ENCODE results near the gene MPO.

The MPO gene

DNA sequence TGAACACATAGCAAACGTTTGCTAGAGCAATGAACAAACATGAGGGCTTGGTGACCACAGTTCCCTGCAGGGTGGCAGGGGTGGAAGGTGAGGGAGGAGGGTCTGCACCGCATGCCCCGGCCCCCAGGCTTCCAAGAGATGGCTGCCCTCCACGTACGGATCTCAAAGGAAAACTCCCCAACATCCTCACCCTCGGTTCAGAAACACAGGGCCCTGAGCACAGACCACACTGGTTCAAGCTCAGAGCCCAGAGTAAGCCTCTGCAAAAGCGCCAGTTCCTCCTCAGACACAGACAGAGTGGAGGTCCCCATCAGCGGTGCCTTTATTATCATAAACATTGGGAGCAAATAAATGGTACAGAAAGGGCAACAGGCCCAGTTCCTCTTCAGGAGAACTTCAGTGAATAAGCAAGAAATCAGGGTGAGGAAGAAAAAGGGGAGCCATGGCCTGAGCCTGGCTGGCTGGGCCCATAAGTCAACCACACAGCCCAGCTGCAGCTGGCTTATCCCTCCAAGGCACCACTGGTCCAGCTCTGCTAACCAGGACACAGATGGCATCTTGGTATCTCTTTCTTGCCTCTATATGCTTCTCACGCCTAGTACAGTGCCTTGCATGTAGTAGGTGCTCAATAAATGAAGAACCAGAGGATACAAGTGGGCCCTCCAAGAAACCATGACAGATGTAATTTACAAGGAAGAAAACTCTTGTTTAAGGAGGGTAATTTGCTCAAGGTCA, 11.0 kb downstream of the MPO start:
- peaks cover 0 to 40% (median 2%) of the 10 kb centered on the region in 3 experiments for H3K27me3 ChIP-seq (ENCODE audit: control insufficient read depth in 3 of 3, insufficient read depth in 3 of 3, low read depth in 1 of 3, low read length in 3 of 3)
- H3K36me3 ChIP-seq (replicated peaks in 1 of 2; ENCODE audit: control insufficient read depth in 2 of 2, insufficient read depth in 2 of 2, low read length in 2 of 2) = no peaks in the 10 kb centered on the region
- H4K8ac ChIP-seq (ENCODE audit: low read depth, low read length) = no peak overlapping the region
- no peak overlapping the region for H2AFZ ChIP-seq (ENCODE audit: low read length)
- no peak overlapping the region for H3K14ac ChIP-seq (ENCODE audit: low read length)
- no peak overlapping the region for H2BK120ac ChIP-seq (ENCODE audit: low read depth, low read length)
- H2BK12ac ChIP-seq (ENCODE audit: low read length) = no peak overlapping the region
- peak overlapping the region; percentile 1 for H3K9ac ChIP-seq (ENCODE audit: low read depth, low read length, poor library complexity)
- no peak overlapping the region for H3K23ac ChIP-seq (ENCODE audit: low read depth, low read length, poor library complexity)
- no CpG with 5 or more reads among the region's 9 CpGs for WGBS, 2 donors (ENCODE audit: extremely low coverage in 2 of 2, insufficient read length in 2 of 2, insufficient replicate concordance in 1 of 2)
- no peaks in the 10 kb centered on the region for H3K9me3 ChIP-seq (replicated peaks in 1 of 2; ENCODE audit: control insufficient read depth in 2 of 2, insufficient read depth in 1 of 2, low read depth in 1 of 2, low read length in 2 of 2)
- H3K4me3 ChIP-seq (ENCODE audit: low read length in 2 of 2) = no peak overlapping the region
- no peak for DNase-seq (ENCODE audit: low spot score)
- H3K79me1 ChIP-seq (ENCODE audit: low read depth, low read length) = no peaks in the 10 kb centered on the region
- no peak overlapping the region for H3K4me2 ChIP-seq (ENCODE audit: insufficient read depth, low read length, poor library complexity, severe bottlenecking)
- H4K91ac ChIP-seq (ENCODE audit: low read depth, low read length, poor library complexity) = no peak overlapping the region
- H3K18ac ChIP-seq (ENCODE audit: low read length) = no peak overlapping the region
- no peak overlapping the region for H2BK15ac ChIP-seq (ENCODE audit: low read length)
- no peak overlapping the region for H3K4ac ChIP-seq (ENCODE audit: low read length)
- H3K27ac ChIP-seq (replicated peaks; ENCODE audit: low read length) = no peak overlapping the region
- H2AK5ac ChIP-seq (ENCODE audit: low read depth, low read length) = no peak overlapping the region
- H2BK5ac ChIP-seq (ENCODE audit: low read length) = no peak overlapping the region
- H3K4me1 ChIP-seq (ENCODE audit: control insufficient read depth in 2 of 2, insufficient read depth in 1 of 2, low read depth in 1 of 2, low read length in 2 of 2) = no peaks in the 10 kb centered on the region

DNA sequence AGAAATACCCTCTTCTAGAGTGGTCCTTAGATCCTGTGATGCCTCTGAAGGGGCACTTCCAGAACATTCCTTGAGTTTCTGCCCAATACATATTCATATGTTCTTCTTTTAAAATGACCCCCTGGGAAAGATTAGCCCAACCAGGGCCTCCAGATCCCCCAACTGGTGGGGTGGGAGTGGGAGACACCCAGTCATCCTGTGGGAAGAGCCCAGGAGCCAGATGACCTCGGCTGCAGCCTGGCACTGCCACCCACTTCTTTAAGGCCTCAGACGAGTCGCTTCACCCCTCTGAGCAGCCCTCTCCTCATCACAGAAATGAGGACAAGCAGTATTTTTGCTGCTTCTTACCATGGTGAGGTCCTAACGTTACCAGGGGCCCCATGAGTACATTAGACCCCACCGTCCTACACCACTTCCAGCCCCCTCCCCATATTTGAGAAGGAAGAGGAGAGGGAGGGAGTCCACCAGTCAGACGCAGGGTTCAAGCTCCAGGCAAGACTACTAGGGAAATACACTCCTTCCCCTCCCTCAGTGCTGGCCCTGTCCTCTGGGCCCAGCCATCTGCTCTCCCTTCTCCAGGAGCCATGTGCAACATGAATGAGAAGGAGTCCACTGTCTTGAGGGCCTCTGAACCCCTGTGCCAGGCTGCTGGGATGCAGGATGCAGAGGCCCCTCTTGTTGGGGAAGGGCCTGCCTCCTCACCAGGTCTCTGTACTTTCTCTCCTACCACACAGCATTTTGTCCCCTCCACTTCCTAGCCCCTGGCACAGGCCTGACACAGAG, 11.8 kb downstream of the MPO start:
- Histone ChIP-seq H2BK120ac (ENCODE audit: low read depth, low read length) (no peak overlapping the region), H3K9me3 (replicated peaks in 1 of 2; ENCODE audit: control insufficient read depth in 2 of 2, insufficient read depth in 1 of 2, low read depth in 1 of 2, low read length in 2 of 2) (no peaks in the 10 kb centered on the region), H3K27me3 (ENCODE audit: control insufficient read depth in 3 of 3, insufficient read depth in 3 of 3, low read depth in 1 of 3, low read length in 3 of 3) (peaks cover 0 to 47% (median 2%) of the 10 kb centered on the region in 3 experiments), H3K27ac (replicated peaks; ENCODE audit: low read length) (no peak overlapping the region), H3K4me2 (ENCODE audit: insufficient read depth, low read length, poor library complexity, severe bottlenecking) (no peak overlapping the region), H2BK12ac (ENCODE audit: low read length) (no peak overlapping the region), H3K18ac (ENCODE audit: low read length) (no peak overlapping the region), H3K4ac (ENCODE audit: low read length) (no peak overlapping the region), H3K4me3 (ENCODE audit: low read length in 2 of 2) (no peak overlapping the region), H3K9ac (ENCODE audit: low read depth, low read length, poor library complexity) (peak overlapping the region; percentile 1), H2BK5ac (ENCODE audit: low read length) (no peak overlapping the region), H3K23ac (ENCODE audit: low read depth, low read length, poor library complexity) (peak overlapping the region; percentile 31), H3K36me3 (replicated peaks in 1 of 2; ENCODE audit: control insufficient read depth in 2 of 2, insufficient read depth in 2 of 2, low read length in 2 of 2) (no peaks in the 10 kb centered on the region), H4K91ac (ENCODE audit: low read depth, low read length, poor library complexity) (no peak overlapping the region), H4K8ac (ENCODE audit: low read depth, low read length) (no peak overlapping the region), H3K4me1 (ENCODE audit: control insufficient read depth in 2 of 2, insufficient read depth in 1 of 2, low read depth in 1 of 2, low read length in 2 of 2) (no peaks in the 10 kb centered on the region), H2AFZ (ENCODE audit: low read length) (no peak overlapping the region), H3K14ac (ENCODE audit: low read length) (no peak overlapping the region), H2AK5ac (ENCODE audit: low read depth, low read length) (no peak overlapping the region), H2BK15ac (ENCODE audit: low read length) (no peak overlapping the region), H3K79me1 (ENCODE audit: low read depth, low read length) (no peaks in the 10 kb centered on the region)
- no peak for DNase-seq (ENCODE audit: low spot score)
- WGBS, 2 donors (ENCODE audit: extremely low coverage in 2 of 2, insufficient read length in 2 of 2, insufficient replicate concordance in 1 of 2) = no CpG with 5 or more reads among the region's 6 CpGs

DNA sequence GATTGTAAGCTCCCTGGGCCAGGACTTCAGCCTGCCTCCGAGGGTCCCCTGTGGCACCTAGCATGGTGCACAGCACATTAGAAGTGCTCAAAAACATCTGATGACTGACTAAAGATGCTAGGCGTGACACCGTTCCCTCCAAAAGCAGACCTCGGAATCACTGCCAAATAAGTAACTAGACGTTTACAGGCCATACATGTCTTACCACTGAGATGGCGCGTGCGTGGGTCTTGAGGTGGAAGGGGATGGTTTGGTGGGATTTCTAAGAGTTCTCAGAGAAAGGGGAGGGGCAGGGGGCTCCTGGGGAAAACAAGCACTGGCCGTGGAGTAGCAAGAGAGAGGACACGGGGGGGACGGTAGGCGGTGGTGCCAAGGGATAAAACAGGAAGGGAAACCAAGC, 12.4 kb downstream of the MPO start:
- Histone ChIP-seq H3K4me1 (ENCODE audit: control insufficient read depth in 2 of 2, insufficient read depth in 1 of 2, low read depth in 1 of 2, low read length in 2 of 2) (no peaks in the 10 kb centered on the region), H3K23ac (ENCODE audit: low read depth, low read length, poor library complexity) (no peak overlapping the region), H3K9ac (ENCODE audit: low read depth, low read length, poor library complexity) (no peak overlapping the region), H3K4ac (ENCODE audit: low read length) (no peak overlapping the region), H3K4me3 (ENCODE audit: low read length in 2 of 2) (no peak overlapping the region), H3K27ac (replicated peaks; ENCODE audit: low read length) (no peak overlapping the region), H3K27me3 (ENCODE audit: control insufficient read depth in 3 of 3, insufficient read depth in 3 of 3, low read depth in 1 of 3, low read length in 3 of 3) (peaks cover 0 to 53% (median under 1%) of the 10 kb centered on the region in 3 experiments), H4K8ac (ENCODE audit: low read depth, low read length) (no peak overlapping the region), H3K14ac (ENCODE audit: low read length) (no peak overlapping the region), H2BK5ac (ENCODE audit: low read length) (no peak overlapping the region), H2AFZ (ENCODE audit: low read length) (no peak overlapping the region), H3K9me3 (replicated peaks in 1 of 2; ENCODE audit: control insufficient read depth in 2 of 2, insufficient read depth in 1 of 2, low read depth in 1 of 2, low read length in 2 of 2) (no peaks in the 10 kb centered on the region), H2BK15ac (ENCODE audit: low read length) (no peak overlapping the region), H2AK5ac (ENCODE audit: low read depth, low read length) (no peak overlapping the region), H2BK12ac (ENCODE audit: low read length) (no peak overlapping the region), H3K18ac (ENCODE audit: low read length) (peak overlapping the region; percentile 55), H3K4me2 (ENCODE audit: insufficient read depth, low read length, poor library complexity, severe bottlenecking) (no peak overlapping the region), H3K79me1 (ENCODE audit: low read depth, low read length) (no peaks in the 10 kb centered on the region), H3K36me3 (replicated peaks in 1 of 2; ENCODE audit: control insufficient read depth in 2 of 2, insufficient read depth in 2 of 2, low read length in 2 of 2) (no peaks in the 10 kb centered on the region), H4K91ac (ENCODE audit: low read depth, low read length, poor library complexity) (no peak overlapping the region), H2BK120ac (ENCODE audit: low read depth, low read length) (no peak overlapping the region)
- WGBS, 2 donors (ENCODE audit: extremely low coverage in 2 of 2, insufficient read length in 2 of 2, insufficient replicate concordance in 1 of 2) = no CpG with 5 or more reads among the region's 12 CpGs
- no peak for DNase-seq (ENCODE audit: low spot score)

Measured in neuronal stem cell (in vitro differentiated cells).